BE2C (cell line): ENCODE results near the gene EXOC3L1. TPM values are rescaled to one million over a fixed set of nuclear protein-coding genes. Genes with fewer than 3 reads are reported as not detected.
A peak's percentile ranks its signal among the peaks of the same experiment; 100 is the strongest.

Source experiments
- DNase-seq: peaks from one replicate; pipeline ENCODE4 v3.0.0-alpha.2; 2020
- H3K27me3 ChIP-seq: fragments of 250-450 bp; sonication (Bioruptor Pico); 2 replicates; pipeline ENCODE4 v1.5.1; 2020; ENCODE audit warnings: mild to moderate bottlenecking
- H3K36me3 ChIP-seq: fragments of 250-450 bp; sonication (Bioruptor Pico); 2 replicates; pipeline ENCODE4 v1.5.1; 2020; ENCODE audit warnings: mild to moderate bottlenecking
- H3K4me1 ChIP-seq: fragments of 250-450 bp; sonication (Bioruptor Pico); 2 replicates; pipeline ENCODE4 v1.5.1; 2020
- H3K4me3 ChIP-seq: 2 replicates; pipeline ENCODE4 v1.5.1; 2011; ENCODE audit warnings: low read depth, low read length
- H3K9me3 ChIP-seq: fragments of 250-450 bp; sonication (Bioruptor Pico); 2 replicates; pipeline ENCODE4 v1.5.1; 2020
- CTCF ChIP-seq: IDR thresholded peaks from 2 replicates; pipeline ENCODE4 v1.5.1; 2012; ENCODE audit warnings: mild to moderate bottlenecking, low read depth, low read length
- polyA plus RNA-seq: library from polyadenylated mRNA; unstranded; fragments of >200 nt; gene quantifications from one replicate; pipeline ENCODE4 v1.2.1, GENCODE V29; 2012; ENCODE audit warnings: low read depth, missing spikeins; ENCODE audit not compliant: insufficient read length, insufficient read depth

The EXOC3L1 gene
- 7.7 TPM for polyA plus RNA-seq

- DNase-seq, result no peak
- no peak for TF ChIP-seq CTCF
- Histone ChIP-seq H3K4me1 (peaks cover 3% of the 10 kb centered on the region; the same call in 1 of the 2 replicates), H3K36me3 (peaks cover 12% of the 10 kb centered on the region), H3K4me3 (no peak within 1 kb of the TSS), H3K27me3 (no peaks in the 10 kb centered on the region), H3K9me3 (no peaks in the 10 kb centered on the region)
Observed at GRCh38 chr16:67190041-67190440, at the start of gene EXOC3L1. EXOC3L1 (minus strand) TSS chr16:67190136; CDS start chr16:67189676, 460 bp downstream.

GRCh38 chr16:67238806-67239470, 49.0 kb upstream of the EXOC3L1 start:
- H3K4me1 ChIP-seq, result peaks cover 13% of the 10 kb centered on the region
- H3K36me3 ChIP-seq, result peaks cover 8% of the 10 kb centered on the region; the same call in 1 of the 2 replicates

GRCh38 chr16:67238278-67238575, 48.3 kb upstream of the EXOC3L1 start:
- Histone ChIP-seq H3K4me3 (no peak overlapping the region), H3K27me3 (no peaks in the 10 kb centered on the region), H3K9me3 (no peaks in the 10 kb centered on the region), H3K36me3 (peaks cover 8% of the 10 kb centered on the region; the same call in 1 of the 2 replicates), H3K4me1 (peaks cover 8% of the 10 kb centered on the region)
- no peak for DNase-seq
- TF ChIP-seq CTCF, result no peak

More at GRCh38 chr16:67238806-67239470, 49.0 kb upstream of the EXOC3L1 start:
- H3K27me3 ChIP-seq, result no peaks in the 10 kb centered on the region
- no peaks in the 10 kb centered on the region for H3K9me3 ChIP-seq
- no peak for TF ChIP-seq CTCF
- DNase-seq, result no peak
- H3K4me3 ChIP-seq, result no peak overlapping the region

GRCh38 chr16:67237396-67238277, 47.7 kb upstream of the EXOC3L1 start:
- Histone ChIP-seq H3K36me3 (peaks cover 8% of the 10 kb centered on the region; the same call in 1 of the 2 replicates), H3K4me1 (peaks cover 8% of the 10 kb centered on the region), H3K27me3 (no peaks in the 10 kb centered on the region), H3K4me3 (no peak overlapping the region), H3K9me3 (no peaks in the 10 kb centered on the region)
- TF ChIP-seq CTCF, result no peak
- no peak for DNase-seq

GRCh38 chr16:67236563-67237395, 46.8 kb upstream of the EXOC3L1 start:
- Histone ChIP-seq H3K36me3 (peaks cover 9% of the 10 kb centered on the region; the same call in 1 of the 2 replicates), H3K4me3 (no peak overlapping the region), H3K27me3 (no peaks in the 10 kb centered on the region), H3K4me1 (peaks cover 8% of the 10 kb centered on the region), H3K9me3 (no peaks in the 10 kb centered on the region)
- DNase-seq, result peak; percentile 94
- no peak for TF ChIP-seq CTCF
